Measurements from ENCODE around the gene SYT11.
A peak's percentile ranks its signal among the peaks of the same experiment; 100 is the strongest.
"Not testable (repeated sequence)": the region's sequence is repeated elsewhere in the genome, so short reads cannot be mapped to it uniquely, and the experiment has no call there.

SYT11 gene

GRCh38 chr1:155929057-155929456, 69.7 kb downstream of the SYT11 start:
- Mint-ChIP-seq H3K27me3 (no peaks in the 10 kb centered on the region), H3K4me3 (no peak overlapping the region), H3K9me3 (no peaks in the 10 kb centered on the region), H3K4me1 (ENCODE audit: low read depth) (peaks cover 12% of the 10 kb centered on the region), H3K27ac (peak overlapping the region; percentile 5), H3K36me3 (ENCODE audit: low read depth) (no peaks in the 10 kb centered on the region)
- intact Hi-C loops (cut with micrococcal nuclease): no loop called here

DNA sequence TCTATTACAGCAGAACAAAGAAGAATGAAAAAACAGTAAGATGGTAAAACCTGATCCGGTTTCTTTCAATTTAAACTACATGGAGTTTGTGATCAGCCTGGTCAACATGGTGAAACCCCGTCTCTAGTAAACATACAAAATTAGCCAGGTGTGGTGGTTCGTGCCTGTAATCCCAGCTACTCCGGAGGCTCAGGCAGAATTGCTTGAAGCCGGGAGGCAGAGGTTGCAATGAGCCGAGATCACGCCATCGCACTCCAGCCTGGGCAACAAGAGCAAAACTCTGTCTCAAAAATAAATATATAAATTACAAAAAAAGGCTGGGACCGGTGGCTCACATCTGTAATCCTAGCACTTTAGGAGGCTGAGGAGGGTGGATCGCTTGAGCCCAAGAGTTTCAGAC, 71.4 kb downstream of the SYT11 start:
- intact Hi-C loops (cut with micrococcal nuclease); H3K9me3 Mint-ChIP-seq; H3K36me3 Mint-ChIP-seq (ENCODE audit: low read depth); H3K27me3 Mint-ChIP-seq; H3K4me3 Mint-ChIP-seq: not testable (repeated sequence)
- peak overlapping the region; percentile 63 for H3K27ac Mint-ChIP-seq
- peaks cover 12% of the 10 kb centered on the region for H3K4me1 Mint-ChIP-seq (ENCODE audit: low read depth)

DNA sequence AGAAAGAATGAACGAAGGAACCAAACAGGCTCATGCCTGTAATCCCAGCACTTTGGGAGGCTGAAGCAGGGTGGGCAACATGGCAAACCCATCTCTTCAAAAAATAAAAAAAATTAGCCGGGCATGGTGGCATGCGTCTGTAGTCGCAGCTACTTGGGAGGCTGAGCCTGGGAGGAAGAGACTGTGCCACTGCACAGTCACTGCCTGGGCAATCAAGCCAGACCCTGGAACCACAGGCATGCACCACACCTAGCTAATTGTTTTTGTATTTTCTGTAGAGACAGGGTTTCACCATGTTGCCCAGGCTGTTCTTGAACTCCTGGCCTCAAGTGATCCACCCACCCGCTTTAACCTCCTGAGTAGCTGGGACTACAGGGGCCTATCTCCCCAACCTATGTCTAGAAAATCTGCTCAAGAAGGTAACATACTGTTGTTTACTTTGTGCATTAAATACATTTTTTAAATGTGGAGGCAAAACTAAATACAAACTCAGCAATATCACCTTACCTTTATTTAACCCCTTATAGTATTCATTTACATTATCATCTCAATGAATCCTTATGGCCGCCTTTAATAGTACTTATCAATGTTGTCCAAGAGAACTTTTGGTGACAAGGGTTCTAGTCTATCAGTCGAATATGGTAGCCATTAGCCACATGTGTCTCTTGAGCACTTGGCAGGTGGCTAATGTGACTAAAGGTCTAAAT, 72.1 kb downstream of the SYT11 start:
- peak overlapping the region; percentile 63 for H3K27ac Mint-ChIP-seq
- no peak overlapping the region for H3K4me3 Mint-ChIP-seq
- H3K27me3 Mint-ChIP-seq: no peaks in the 10 kb centered on the region

GRCh38 chr1:155932081-155932480, 72.7 kb downstream of the SYT11 start:
- Mint-ChIP-seq H3K27me3 (no peaks in the 10 kb centered on the region), H3K27ac (no peak overlapping the region), H3K36me3 (ENCODE audit: low read depth) (no peaks in the 10 kb centered on the region), H3K9me3 (no peaks in the 10 kb centered on the region), H3K4me1 (ENCODE audit: low read depth) (peaks cover 12% of the 10 kb centered on the region), H3K4me3 (no peak overlapping the region)
- intact Hi-C loops (cut with micrococcal nuclease): no loop called here

More for the DNA sequence above, 72.1 kb downstream of the SYT11 start:
- H3K36me3 Mint-ChIP-seq (ENCODE audit: low read depth): no peaks in the 10 kb centered on the region
- H3K4me1 Mint-ChIP-seq (ENCODE audit: low read depth): peaks cover 12% of the 10 kb centered on the region
- no peaks in the 10 kb centered on the region for H3K9me3 Mint-ChIP-seq
- intact Hi-C loops (cut with micrococcal nuclease): no loop called here

DNA sequence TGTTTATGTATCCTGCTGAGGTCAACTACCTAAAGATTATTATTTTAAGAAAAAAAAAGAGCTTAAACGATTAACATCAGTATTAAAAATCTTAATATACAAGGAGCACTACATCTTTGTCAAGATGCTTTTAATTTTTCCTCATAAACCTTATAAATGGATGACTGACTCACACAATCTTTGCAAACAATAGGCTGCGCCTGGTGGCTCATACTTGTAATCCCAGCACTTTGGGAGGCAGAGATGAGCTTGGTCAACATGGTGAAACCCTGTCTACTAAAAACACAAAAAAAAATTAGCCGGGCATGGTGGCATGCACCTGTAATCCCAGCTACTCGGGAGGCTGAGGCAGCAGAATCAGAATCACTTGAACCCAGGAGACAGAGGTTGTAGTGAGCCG, 73.1 kb downstream of the SYT11 start:
- Mint-ChIP-seq H3K9me3 (no peaks in the 10 kb centered on the region), H3K4me1 (ENCODE audit: low read depth) (peaks cover 12% of the 10 kb centered on the region), H3K27ac (no peak overlapping the region), H3K4me3 (no peak overlapping the region), H3K27me3 (no peaks in the 10 kb centered on the region), H3K36me3 (ENCODE audit: low read depth) (no peaks in the 10 kb centered on the region)
- intact Hi-C loops (cut with micrococcal nuclease): no loop called here

- H3K27ac Mint-ChIP-seq: no peak overlapping the region
- no peaks in the 10 kb centered on the region for H3K27me3 Mint-ChIP-seq
- intact Hi-C loops (cut with micrococcal nuclease): no loop called here
Measured at GRCh38 chr1:155933591-155934096, 74.3 kb downstream of the SYT11 start.

DNA sequence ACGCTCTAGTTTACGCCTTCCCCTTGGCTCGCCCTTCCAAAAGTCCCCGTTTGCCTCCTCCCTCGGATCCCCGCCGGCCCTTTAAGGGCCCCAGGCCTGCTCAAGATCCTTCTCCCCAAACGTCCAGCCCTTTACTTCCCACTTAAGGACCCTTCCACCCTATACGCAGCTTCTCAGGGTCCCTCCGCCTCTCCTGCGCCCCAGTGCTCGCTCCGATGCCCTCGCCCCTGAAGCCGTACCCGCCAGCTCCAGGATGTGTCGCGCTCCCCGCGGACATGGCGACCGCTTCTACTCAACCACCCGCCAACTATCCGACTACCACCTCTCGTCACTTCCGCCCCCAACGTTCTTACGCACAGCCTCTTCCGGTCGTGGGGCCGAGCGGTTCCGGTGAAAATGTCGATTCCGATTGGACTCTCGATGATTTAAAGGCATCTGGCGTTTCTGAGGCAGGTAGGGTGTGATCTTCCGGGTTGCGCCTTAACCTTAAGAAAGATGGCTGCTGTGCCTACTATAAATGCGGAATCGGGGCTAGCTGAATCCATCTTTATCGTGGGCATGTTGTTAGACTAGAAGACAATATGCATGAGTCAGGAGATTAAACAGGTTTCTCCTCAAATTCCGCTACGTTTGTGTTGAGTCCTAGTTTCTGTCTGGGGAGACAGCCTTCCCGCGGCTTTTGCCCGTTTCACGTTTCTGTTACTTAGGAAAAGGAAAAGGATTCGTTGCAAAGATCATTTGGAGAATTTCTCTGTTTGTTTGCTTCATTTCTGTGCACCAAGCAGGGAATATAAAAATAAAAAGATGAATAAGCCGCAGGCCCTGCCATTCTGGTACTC, 74.9 kb downstream of the SYT11 start, which contains the start of gene KHDC4:
Gene KHDC4 (minus strand): TSS at position 317 of the 839 bp plus-strand sequence. CDS start 40 bp downstream, at position 277.
- Mint-ChIP-seq H3K9me3 (no peaks in the 10 kb centered on the region), H3K36me3 (ENCODE audit: low read depth) (no peaks in the 10 kb centered on the region), H3K27me3 (no peaks in the 10 kb centered on the region), H3K4me3 (no peak within 1 kb of the TSS), H3K4me1 (ENCODE audit: low read depth) (peaks cover 11% of the 10 kb centered on the region), H3K27ac (no peak within 1 kb of the TSS)
- intact Hi-C loops (cut with micrococcal nuclease): no loop called here

More at GRCh38 chr1:155933591-155934096, 74.3 kb downstream of the SYT11 start:
- Mint-ChIP-seq H3K4me3 (no peak overlapping the region), H3K36me3 (ENCODE audit: low read depth) (no peaks in the 10 kb centered on the region), H3K9me3 (no peaks in the 10 kb centered on the region), H3K4me1 (ENCODE audit: low read depth) (peaks cover 12% of the 10 kb centered on the region)
